HepG2 (cell line): ENCODE measurements around the gene CKAP2L. TPM values are rescaled to one million over a fixed set of nuclear protein-coding genes. Genes with fewer than 3 reads are reported as not detected.

Experiments
- CEBPB ChIP-seq: IDR thresholded peaks from 2 replicates; pipeline ENCODE4 v1.6.1; 2011; ENCODE audit warnings: low read depth, low read length, improper control_type of control experiment, borderline replicate concordance
- DZIP1 ChIP-seq: sonication (generic); formaldehyde crosslinking; IDR thresholded peaks from 2 replicates; pipeline ENCODE4 v1.5.0; 2020; ENCODE audit warnings: mild to moderate bottlenecking, missing genetic modification reagents
- FOXA1 ChIP-seq, 2 experiments: fragments of 450-650 bp in 1 of 2; sonication (generic) in 1 of 2; formaldehyde crosslinking in 1 of 2; IDR thresholded peaks; 2 replicates each; pipeline versions ENCODE4 v1.4.0 to v1.6.1; 2016 to 2020; ENCODE audit warnings: missing genetic modification reagents in 1 of 2
- GATAD1 ChIP-seq: IDR thresholded peaks from 2 replicates; pipeline ENCODE4 v1.6.1; 2016; ENCODE audit warnings: missing genetic modification reagents, missing compliant biosample characterization
- LRRFIP1 ChIP-seq: sonication (generic); formaldehyde crosslinking; conservative IDR thresholded peaks from 2 replicates; pipeline ENCODE4 v1.4.0; 2020; ENCODE audit warnings: missing genetic modification reagents
- MXD4 ChIP-seq: IDR thresholded peaks from 2 replicates; pipeline ENCODE4 v1.6.1; 2016; ENCODE audit warnings: mild to moderate bottlenecking, missing biosample characterization, missing genetic modification reagents
- NFKBIZ ChIP-seq: IDR thresholded peaks from 2 replicates; pipeline ENCODE4 v1.6.1; 2018; ENCODE audit warnings: missing genetic modification reagents, missing compliant biosample characterization
- NR2F1 ChIP-seq, 2 experiments: fragments of 450-650 bp in 1 of 2; formaldehyde crosslinking in 1 of 2; IDR thresholded peaks; 2 replicates each; pipeline versions ENCODE4 v1.5.0 to v1.6.1; 2016 to 2020; ENCODE audit warnings: mild to moderate bottlenecking in 1 of 2, missing compliant biosample characterization in 1 of 2, missing genetic modification reagents in 1 of 2, moderate library complexity in 1 of 2
- PPARG ChIP-seq: conservative IDR thresholded peaks from 2 replicates; pipeline ENCODE4 v1.6.1; 2016; ENCODE audit warnings: missing biosample characterization, missing genetic modification reagents
- SALL1 ChIP-seq: sonication (generic); formaldehyde crosslinking; IDR thresholded peaks from 2 replicates; pipeline ENCODE4 v1.8.0; 2022; ENCODE audit warnings: mild to moderate bottlenecking, missing genetic modification reagents
- SETDB1 ChIP-seq: sonication (generic); formaldehyde crosslinking; IDR thresholded peaks from 2 replicates; pipeline ENCODE4 v1.5.1; 2020; ENCODE audit warnings: missing genetic modification reagents, mild to moderate bottlenecking, borderline replicate concordance
- SMC3 ChIP-seq: IDR thresholded peaks from 2 replicates; pipeline ENCODE4 v1.6.1; 2011; ENCODE audit warnings: low read length, improper control_type of control experiment
- SRSF9 ChIP-seq: fragments of 200-400 bp; formaldehyde crosslinking; IDR thresholded peaks from 2 replicates; pipeline ENCODE4 v1.6.1; 2018; ENCODE audit warnings: borderline replicate concordance, mild to moderate bottlenecking, low read depth, low read length; ENCODE audit not compliant: insufficient read depth, poor library complexity, severe bottlenecking
- ZBTB7A ChIP-seq: sonication (generic); formaldehyde crosslinking; IDR thresholded peaks from 2 replicates; pipeline ENCODE4 v1.8.0; 2022; ENCODE audit warnings: mild to moderate bottlenecking, missing genetic modification reagents
- ZMYM4 ChIP-seq: sonication (generic); formaldehyde crosslinking; IDR thresholded peaks from 2 replicates; pipeline ENCODE4 v1.8.1; 2023; ENCODE audit warnings: mild to moderate bottlenecking, missing genetic modification reagents
- ZNF230 ChIP-seq: sonication (generic); formaldehyde crosslinking; IDR thresholded peaks from 2 replicates; pipeline ENCODE4 v1.4.0; 2020; ENCODE audit warnings: mild to moderate bottlenecking, missing genetic modification reagents
- ZNF567 ChIP-seq: sonication (generic); formaldehyde crosslinking; IDR thresholded peaks from 2 replicates; pipeline ENCODE4 v1.8.1; 2023; ENCODE audit warnings: mild to moderate bottlenecking, missing genetic modification reagents, borderline replicate concordance
- ZNF639 ChIP-seq: conservative IDR thresholded peaks from 2 replicates; pipeline ENCODE4 v1.6.1; 2018; ENCODE audit warnings: missing genetic modification reagents
- ZNF780A ChIP-seq: sonication (generic); formaldehyde crosslinking; IDR thresholded peaks from 2 replicates; pipeline ENCODE4 v1.8.0; 2022; ENCODE audit warnings: mild to moderate bottlenecking, missing genetic modification reagents, moderate library complexity
- ZSCAN29 ChIP-seq: sonication (generic); formaldehyde crosslinking; conservative IDR thresholded peaks from 2 replicates; pipeline ENCODE4 v1.4.0; 2020; ENCODE audit warnings: mild to moderate bottlenecking, missing genetic modification reagents
- polyA plus RNA-seq, 8 experiments: library from polyadenylated mRNA; depleted of rRNA in 3 of 8; stranded (reverse) in 7 of 8; unstranded in 1 of 8; fragments of >200 nt; fragmentation: Illumina TruSeq in 4 of 8; extraction: Trizol in 4 of 8; gene quantifications; 2 replicates each; pipeline versions ENCODE4 v1.2.1 to v1.2.3, GENCODE V29; 2011 to 2016; ENCODE audit warnings: low read depth in 4 of 8, missing spikeins in 1 of 8, mixed read lengths in 1 of 8; ENCODE audit not compliant: insufficient read depth in 1 of 8
- total RNA-seq, 5 experiments: library from RNA; depleted of rRNA; stranded (reverse); fragments of >200 nt; fragmentation: Illumina TruSeq; extraction: Trizol; gene quantifications; 2 replicates each; pipeline ENCODE4 v1.2.3, GENCODE V29; 2016; ENCODE audit warnings: low read depth in 1 of 5
- TF ChIP-seq, protein P1 (sequence below): sonication (generic); formaldehyde crosslinking; IDR thresholded peaks from 2 replicates; pipeline ENCODE4 v1.5.0; 2020; ENCODE audit warnings: mild to moderate bottlenecking, low read depth, missing genetic modification reagents, borderline replicate concordance

The CKAP2L gene
- total and polyA plus RNA-seq, 2 of the 13 experiments (the other 11 are each of a cell fraction or from before 2014, with no cell fraction given) = 7.1 to 9.5 TPM

DNA sequence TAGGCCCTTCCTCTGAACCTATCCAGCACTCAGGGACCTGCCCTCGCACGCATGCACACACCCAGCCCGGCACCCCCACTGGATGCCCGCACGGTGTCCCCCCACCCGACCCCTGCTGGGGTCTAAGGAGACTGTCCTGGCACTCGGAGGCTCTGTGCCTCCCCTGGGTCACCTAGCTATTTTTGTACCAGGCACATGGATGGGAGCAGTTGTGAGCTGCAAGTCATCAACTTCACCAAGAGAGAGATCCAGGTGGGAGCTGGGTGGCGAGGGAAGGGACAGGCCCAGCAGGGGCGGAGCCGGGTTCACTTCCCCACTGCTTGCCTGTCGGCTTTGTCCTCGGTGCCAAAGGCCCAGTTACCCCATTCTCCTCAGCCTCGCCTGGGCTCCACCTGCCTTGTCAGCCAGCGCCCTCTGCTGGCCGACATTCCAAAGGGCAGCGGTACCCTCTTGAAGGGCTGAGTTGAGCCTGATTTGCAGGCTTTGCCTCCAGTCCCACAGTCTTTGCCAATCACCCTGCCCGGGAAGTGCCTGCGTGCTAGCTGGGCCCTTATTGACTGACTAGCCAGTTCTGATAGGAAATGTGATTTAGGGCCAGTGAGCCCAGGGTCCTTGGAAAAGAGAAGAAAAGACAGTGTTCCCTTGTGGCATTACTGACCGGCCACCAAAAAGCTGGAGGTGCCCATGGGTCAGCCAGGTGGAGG, 37.8 kb downstream of the CKAP2L start (continued):
- TF ChIP-seq SMC3 = peak; percentile 89
- TF ChIP-seq CEBPB = peak; percentile 61; the same call in 1 of the 2 replicates
- no peak for TF ChIP-seq ZNF780A
- TF ChIP-seq NR2F1 (CRISPR knock-in tag; IDR thresholded peaks at IDR 0.05) = peak in 1 of 2 experiments; percentile 57; a peak in 1 of 4 replicates
- TF ChIP-seq MXD4 = no peak; the same call in 1 of the 2 replicates
- no peak for TF ChIP-seq FOXA1 (IDR thresholded peaks at IDR 0.05)
- TF ChIP-seq FOXA1 (CRISPR knock-in tag; IDR thresholded peaks at IDR 0.05) = no peak
- no peak for TF ChIP-seq ZSCAN29 (CRISPR knock-in tag)
- no peak; the same call in 1 of the 2 replicates for TF ChIP-seq ZNF639
- TF ChIP-seq, protein P1, sequence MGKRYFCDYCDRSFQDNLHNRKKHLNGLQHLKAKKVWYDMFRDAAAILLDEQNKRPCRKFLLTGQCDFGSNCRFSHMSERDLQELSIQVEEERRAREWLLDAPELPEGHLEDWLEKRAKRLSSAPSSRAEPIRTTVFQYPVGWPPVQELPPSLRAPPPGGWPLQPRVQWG = no peak
- TF ChIP-seq SRSF9 = no peak
- peak; percentile 84 for TF ChIP-seq SALL1
- TF ChIP-seq GATAD1 (CRISPR knock-in tag) = peak; percentile 73
- TF ChIP-seq ZMYM4 (CRISPR knock-in tag) = peak; percentile 70; the same call in 1 of the 2 replicates
- no peak for TF ChIP-seq ZNF230 (CRISPR knock-in tag)
- TF ChIP-seq LRRFIP1 (CRISPR knock-in tag) = no peak
- TF ChIP-seq PPARG (CRISPR knock-in tag) = peak; percentile 43; the same call in 1 of the 2 replicates
- no peak for TF ChIP-seq ZBTB7A (CRISPR knock-in tag)
- peak; percentile 96; the same call in 1 of the 2 replicates for TF ChIP-seq ZNF567
- no peak for TF ChIP-seq SETDB1 (CRISPR knock-in tag)
- no peak; the same call in 1 of the 2 replicates for TF ChIP-seq DZIP1 (CRISPR knock-in tag)
- TF ChIP-seq NFKBIZ = 0 out of 2 replicates have a peak, but pooled peaks have one; percentile 42
